Subcutaneous abdominal adipose tissue (tissue), 5 donors: ENCODE results near the gene CYB5D1.

Experiments used
- H3K27ac ChIP-seq: one replicate; pipeline ENCODE4 v1.7.0; 2013; ENCODE audit warnings: low read depth, mild to moderate bottlenecking, inconsistent platforms, low read length, moderate library complexity
- H3K27me3 ChIP-seq, 5 donors: one replicate each; pipeline ENCODE4 v1.7.0; 2013; ENCODE audit warnings: low read length in 5 of 5, inconsistent platforms in 1 of 5; ENCODE audit not compliant: control insufficient read depth in 5 of 5, insufficient read depth in 4 of 5
- H3K36me3 ChIP-seq, 5 donors: one replicate each; pipeline ENCODE4 v1.7.0; 2013; ENCODE audit warnings: low read length in 5 of 5; ENCODE audit not compliant: control insufficient read depth in 5 of 5, insufficient read depth in 5 of 5
- H3K4me1 ChIP-seq, 5 donors: one replicate each; pipeline ENCODE4 v1.7.0; 2013; ENCODE audit warnings: low read length in 5 of 5, mild to moderate bottlenecking in 3 of 5, moderate library complexity in 1 of 5; ENCODE audit not compliant: control insufficient read depth in 5 of 5, insufficient read depth in 5 of 5
- H3K4me3 ChIP-seq, 5 donors: one replicate each; pipeline ENCODE4 v1.7.0; 2013; ENCODE audit warnings: low read length in 5 of 5, low read depth in 1 of 5
- H3K9ac ChIP-seq, 5 donors: one replicate each; pipeline ENCODE4 v1.7.0; 2013; ENCODE audit warnings: low read length in 5 of 5, mild to moderate bottlenecking in 4 of 5, moderate library complexity in 3 of 5
- H3K9me3 ChIP-seq, 5 donors: one replicate each; pipeline ENCODE4 v1.7.0; 2013; ENCODE audit warnings: low read length in 5 of 5; ENCODE audit not compliant: control insufficient read depth in 5 of 5
- donor health status: healthy.
- donor health status: healthy.
- donor health status: healthy.
- donor health status: healthy.
- donor health status: healthy.

Gene CYB5D1

DNA sequence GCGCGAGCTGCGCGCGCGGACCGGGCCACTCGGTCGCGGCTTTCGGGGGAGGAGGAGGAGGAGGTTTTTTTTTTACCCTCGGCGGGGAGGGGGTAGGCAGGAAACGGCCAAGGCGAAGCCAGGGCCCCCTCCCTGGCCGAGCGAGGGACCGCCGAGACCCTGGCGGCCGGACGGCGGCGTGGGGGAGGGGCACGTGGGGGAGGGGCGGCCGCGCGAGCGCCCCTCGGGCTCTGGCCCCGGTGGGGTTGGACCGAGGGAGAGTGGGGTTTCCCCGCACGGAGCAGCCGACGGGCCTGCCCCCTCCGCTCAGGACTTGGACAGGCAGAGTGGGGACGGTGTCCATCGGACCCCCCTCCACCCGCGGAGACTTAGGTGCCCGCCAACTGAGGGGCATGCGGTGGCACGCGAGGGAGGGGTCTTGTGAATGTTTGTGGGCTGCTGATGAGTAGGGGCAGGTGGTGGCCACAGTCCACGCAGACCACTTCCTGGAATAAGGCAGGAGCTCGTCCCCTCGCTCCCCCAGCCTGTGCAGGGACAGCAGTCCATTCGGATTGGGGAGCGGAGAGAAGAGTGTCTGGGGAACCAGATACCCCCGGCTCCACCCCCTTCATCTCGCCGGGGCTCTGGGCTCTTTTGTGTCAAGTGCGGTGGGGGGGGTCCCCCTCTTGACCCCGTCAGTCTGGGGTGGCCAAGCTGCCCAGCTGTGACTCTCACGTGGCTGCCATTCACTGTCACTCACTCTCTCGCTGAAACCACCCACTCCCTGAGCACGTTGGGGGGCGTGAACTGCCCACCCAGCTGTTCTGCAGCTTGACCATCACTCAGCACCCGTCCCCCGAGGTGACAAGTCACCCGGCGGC lies 27.8 kb downstream of the CYB5D1 start:
- Histone ChIP-seq H3K4me1 (peaks cover 14 to 63% (median 51%) of the 10 kb centered on the region in 5 donors), H3K27ac (peak overlapping the region; percentile 81), H3K4me3 (peak overlapping the region; percentile 59 to 79 (median 70)), H3K9me3 (no peaks in the 10 kb centered on the region), H3K27me3 (peaks cover 0 to 13% (median 6%) of the 10 kb centered on the region in 5 donors), H3K36me3 (peaks cover 0 to 18% (median under 1%) of the 10 kb centered on the region in 5 donors), H3K9ac (peak overlapping the region in 3 of 5 donors; percentile 62 to 66 (median 65))

- Histone ChIP-seq H3K9me3 (no peaks in the 10 kb centered on the region), H3K9ac (peak overlapping the region in 3 of 5 donors; percentile 62 to 66 (median 65)), H3K27me3 (peaks cover 0 to 9% (median 6%) of the 10 kb centered on the region in 5 donors), H3K4me1 (peaks cover 14 to 56% (median 51%) of the 10 kb centered on the region in 5 donors), H3K27ac (peak overlapping the region; percentile 81), H3K36me3 (peaks cover 0 to 19% (median 7%) of the 10 kb centered on the region in 5 donors), H3K4me3 (peak overlapping the region; percentile 44 to 79 (median 70))
Observed at GRCh38 chr17:7886227-7887037, 28.6 kb downstream of the CYB5D1 start.

DNA sequence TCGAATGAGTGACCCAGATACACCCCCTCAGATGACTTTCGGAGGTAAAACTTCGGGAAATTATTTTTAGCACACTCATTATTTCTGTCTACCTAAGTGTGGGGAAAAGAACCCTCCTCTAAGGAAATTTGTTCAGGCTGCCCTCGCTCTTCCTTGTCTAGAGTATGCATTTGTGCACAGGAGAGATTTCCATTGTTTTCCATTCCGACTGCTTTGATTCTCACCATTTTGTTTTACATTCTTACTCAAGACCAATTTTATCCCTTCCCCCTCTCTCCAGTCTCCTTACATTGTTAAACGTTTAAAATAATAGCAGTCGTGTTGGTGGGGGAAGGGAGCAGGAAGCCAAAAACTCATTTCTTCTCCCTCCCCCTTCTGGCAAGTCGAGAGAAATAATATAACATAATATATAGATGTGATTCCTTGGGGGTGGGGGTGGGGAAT lies 29.3 kb downstream of the CYB5D1 start:
- H3K9ac ChIP-seq, result peak overlapping the region in 2 of 5 donors; percentile 35 to 62
- H3K27ac ChIP-seq, result peak overlapping the region; percentile 81
- peak overlapping the region in 4 of 5 donors; percentile 44 to 79 (median 74) for H3K4me3 ChIP-seq
- peaks cover 0 to 16% (median 7%) of the 10 kb centered on the region in 5 donors for H3K36me3 ChIP-seq
- peaks cover 14 to 54% (median 50%) of the 10 kb centered on the region in 5 donors for H3K4me1 ChIP-seq
- peaks cover 0 to 8% (median 6%) of the 10 kb centered on the region in 5 donors for H3K27me3 ChIP-seq
- no peaks in the 10 kb centered on the region for H3K9me3 ChIP-seq

DNA sequence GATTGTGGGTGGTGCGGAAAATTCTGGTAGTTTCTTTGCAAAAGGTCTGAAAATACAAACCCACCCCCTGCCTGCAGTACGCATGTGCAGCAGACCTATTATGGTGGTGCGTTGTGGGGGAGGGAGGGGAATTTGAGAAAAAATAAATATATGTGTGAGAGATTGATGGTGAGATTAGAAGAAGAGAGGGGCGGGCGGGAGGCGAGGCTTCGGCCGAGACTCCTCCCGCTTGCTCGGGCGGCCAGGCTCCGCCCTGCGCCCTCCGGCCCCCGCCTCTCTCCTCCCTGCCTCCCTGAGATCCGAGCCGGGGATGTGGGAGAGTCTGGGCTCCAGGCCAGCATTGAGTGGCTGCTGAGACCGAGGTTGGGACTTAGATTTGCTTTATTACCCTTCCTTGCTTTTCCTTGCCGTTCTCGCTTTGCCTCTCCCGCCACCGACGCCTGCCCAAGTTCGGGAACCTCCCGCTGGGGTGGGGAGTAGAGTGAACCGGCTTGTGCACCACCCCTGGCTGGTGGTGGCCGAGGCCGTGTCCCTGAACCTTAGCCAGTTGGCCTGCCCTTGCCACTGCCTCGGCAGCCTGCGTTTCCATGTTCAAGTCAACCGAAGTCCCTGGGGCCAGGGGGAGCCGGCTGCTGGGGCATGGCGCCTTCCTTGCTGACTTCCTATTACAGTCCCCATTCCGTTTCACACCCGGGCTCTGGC lies 29.8 kb downstream of the CYB5D1 start:
- peaks cover 0 to 15% (median 7%) of the 10 kb centered on the region in 5 donors for H3K36me3 ChIP-seq
- peak overlapping the region in 4 of 5 donors; percentile 18 to 71 (median 66) for H3K9ac ChIP-seq
- no peaks in the 10 kb centered on the region for H3K9me3 ChIP-seq
- peaks cover 14 to 54% (median 50%) of the 10 kb centered on the region in 5 donors for H3K4me1 ChIP-seq
- H3K27me3 ChIP-seq, result peaks cover 0 to 8% (median 4%) of the 10 kb centered on the region in 5 donors
- peak overlapping the region; percentile 60 to 79 (median 72) for H3K4me3 ChIP-seq
- H3K27ac ChIP-seq, result peak overlapping the region; percentile 81

GRCh38 chr17:7888184-7888920 lies 30.5 kb downstream of the CYB5D1 start, which contains the start of gene CHD3:
Gene CHD3 (plus strand): TSS chr17:7888789. CDS start chr17:7889001, 212 bp downstream.
- peak within 1 kb of the TSS; percentile 43 to 71 (median 64) for H3K9ac ChIP-seq
- peaks cover 0 to 8% (median 2%) of the 10 kb centered on the region in 5 donors for H3K27me3 ChIP-seq
- no peaks in the 10 kb centered on the region for H3K9me3 ChIP-seq
- H3K4me1 ChIP-seq, result peaks cover 14 to 54% (median 50%) of the 10 kb centered on the region in 5 donors
- H3K27ac ChIP-seq, result peak within 1 kb of the TSS; percentile 81
- peak within 1 kb of the TSS; percentile 60 to 79 (median 72) for H3K4me3 ChIP-seq
- H3K36me3 ChIP-seq, result peaks cover 0 to 15% (median 7%) of the 10 kb centered on the region in 5 donors

DNA sequence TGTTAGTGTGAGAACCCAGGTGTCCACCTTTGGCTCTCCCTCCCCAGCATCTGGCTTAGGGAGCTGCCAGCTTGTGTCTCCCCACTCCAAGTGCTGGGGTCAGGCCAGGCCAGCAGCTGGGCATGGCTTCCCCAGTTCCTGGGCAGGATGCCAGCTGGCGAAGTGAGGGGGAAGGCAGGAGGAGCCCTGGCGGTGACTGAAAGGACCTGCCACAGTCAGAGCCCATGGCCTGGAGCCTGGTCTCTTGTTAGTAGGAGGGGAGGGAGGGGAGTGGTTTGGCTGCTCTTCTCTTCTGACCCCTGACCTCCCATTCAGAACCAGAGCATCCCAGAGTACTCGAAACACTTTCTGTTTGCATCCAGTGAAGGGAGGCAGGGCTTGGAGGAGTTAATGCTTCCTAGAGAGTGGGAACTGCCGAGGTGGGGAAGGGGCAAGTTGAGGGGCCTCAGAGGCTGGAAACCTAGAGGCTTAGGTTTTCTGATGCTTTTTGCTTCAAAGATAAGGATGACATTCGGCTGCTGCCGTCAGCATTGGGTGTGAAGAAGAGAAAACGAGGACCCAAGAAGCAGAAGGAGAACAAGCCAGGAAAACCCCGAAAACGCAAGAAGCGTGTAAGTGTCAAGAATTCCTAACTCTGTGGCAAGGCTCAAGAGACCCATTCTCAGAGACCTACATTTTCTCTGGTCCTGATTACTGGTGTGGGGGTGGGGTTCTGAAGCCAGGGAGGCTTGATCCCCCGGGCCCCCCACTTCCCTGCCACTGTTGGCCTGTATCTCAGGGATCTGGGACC lies 31.6 kb downstream of the CYB5D1 start:
- H3K27ac ChIP-seq, result peak overlapping the region; percentile 81
- H3K27me3 ChIP-seq, result peaks cover 0 to 8% (median 2%) of the 10 kb centered on the region in 5 donors
- H3K36me3 ChIP-seq, result peaks cover 0 to 25% (median 17%) of the 10 kb centered on the region in 5 donors
- H3K9ac ChIP-seq, result peak overlapping the region in 3 of 5 donors; percentile 0 to 59 (median 33)
- H3K4me1 ChIP-seq, result peaks cover 14 to 50% (median 49%) of the 10 kb centered on the region in 5 donors
- peak overlapping the region in 4 of 5 donors; percentile 61 to 79 (median 72) for H3K4me3 ChIP-seq
- H3K9me3 ChIP-seq, result no peaks in the 10 kb centered on the region

DNA sequence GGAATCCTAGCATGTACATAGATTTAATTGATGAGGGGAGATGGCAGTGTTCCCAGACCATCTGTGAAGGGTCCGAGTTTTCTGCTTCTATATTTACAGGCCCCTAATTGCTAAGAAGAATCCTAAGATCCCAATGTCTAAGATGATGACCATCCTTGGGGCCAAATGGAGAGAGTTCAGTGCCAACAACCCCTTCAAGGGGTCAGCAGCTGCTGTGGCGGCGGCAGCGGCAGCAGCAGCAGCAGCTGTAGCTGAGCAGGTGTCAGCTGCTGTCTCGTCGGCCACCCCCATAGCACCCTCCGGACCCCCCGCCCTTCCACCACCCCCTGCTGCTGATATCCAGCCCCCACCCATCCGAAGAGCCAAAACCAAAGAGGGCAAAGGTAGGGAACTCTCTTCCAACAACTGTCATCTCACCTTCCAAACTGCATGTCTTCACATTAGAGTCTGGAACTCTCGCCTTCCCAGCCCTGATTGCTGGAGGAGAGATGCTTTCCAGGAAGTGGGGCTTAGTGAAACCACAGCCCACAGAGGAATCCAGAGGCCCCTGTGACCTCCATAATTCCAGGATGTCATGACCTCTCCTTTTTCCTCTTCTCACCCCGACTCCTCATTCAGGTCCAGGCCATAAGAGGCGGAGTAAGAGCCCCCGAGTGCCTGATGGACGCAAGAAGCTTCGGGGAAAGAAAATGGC lies 35.5 kb downstream of the CYB5D1 start:
- Histone ChIP-seq H3K9ac (no peak overlapping the region), H3K27ac (no peak overlapping the region), H3K9me3 (no peaks in the 10 kb centered on the region), H3K27me3 (no peaks in the 10 kb centered on the region), H3K36me3 (peaks cover 0 to 52% (median 41%) of the 10 kb centered on the region in 5 donors), H3K4me3 (no peak overlapping the region), H3K4me1 (peaks cover 8 to 25% (median 21%) of the 10 kb centered on the region in 5 donors)

- Histone ChIP-seq H3K9me3 (no peaks in the 10 kb centered on the region), H3K9ac (no peak overlapping the region), H3K4me1 (peaks cover 0 to 16% (median 12%) of the 10 kb centered on the region in 5 donors), H3K27ac (no peak overlapping the region), H3K27me3 (no peaks in the 10 kb centered on the region), H3K4me3 (no peak overlapping the region), H3K36me3 (peaks cover 0 to 61% (median 48%) of the 10 kb centered on the region in 5 donors)
Observed at GRCh38 chr17:7894226-7894625, 36.4 kb downstream of the CYB5D1 start.
